HG02938 (cell line): ENCODE measurements around the gene INTS7.
A peak's percentile ranks its signal among the peaks of the same experiment; 100 is the strongest.
"Not testable (repeated sequence)": the region's sequence is repeated elsewhere in the genome, so short reads cannot be mapped to it uniquely, and the experiment has no call there.

Source experiments
- ATAC-seq: cut with Tn5 transposase; IDR thresholded peaks from one replicate; pipeline ENCODE4 v1.9.1; 2021; ENCODE audit warnings: mild to moderate bottlenecking, moderate library complexity; ENCODE audit not compliant: unreplicated experiment

INTS7 gene

GRCh38 chr1:212039622-212040021 is 4.3 kb upstream of the INTS7 start:
- ATAC-seq, result no peak

- ATAC-seq, result no peak
Observed at GRCh38 chr1:212037900-212038299, 2.5 kb upstream of the INTS7 start.

DNA sequence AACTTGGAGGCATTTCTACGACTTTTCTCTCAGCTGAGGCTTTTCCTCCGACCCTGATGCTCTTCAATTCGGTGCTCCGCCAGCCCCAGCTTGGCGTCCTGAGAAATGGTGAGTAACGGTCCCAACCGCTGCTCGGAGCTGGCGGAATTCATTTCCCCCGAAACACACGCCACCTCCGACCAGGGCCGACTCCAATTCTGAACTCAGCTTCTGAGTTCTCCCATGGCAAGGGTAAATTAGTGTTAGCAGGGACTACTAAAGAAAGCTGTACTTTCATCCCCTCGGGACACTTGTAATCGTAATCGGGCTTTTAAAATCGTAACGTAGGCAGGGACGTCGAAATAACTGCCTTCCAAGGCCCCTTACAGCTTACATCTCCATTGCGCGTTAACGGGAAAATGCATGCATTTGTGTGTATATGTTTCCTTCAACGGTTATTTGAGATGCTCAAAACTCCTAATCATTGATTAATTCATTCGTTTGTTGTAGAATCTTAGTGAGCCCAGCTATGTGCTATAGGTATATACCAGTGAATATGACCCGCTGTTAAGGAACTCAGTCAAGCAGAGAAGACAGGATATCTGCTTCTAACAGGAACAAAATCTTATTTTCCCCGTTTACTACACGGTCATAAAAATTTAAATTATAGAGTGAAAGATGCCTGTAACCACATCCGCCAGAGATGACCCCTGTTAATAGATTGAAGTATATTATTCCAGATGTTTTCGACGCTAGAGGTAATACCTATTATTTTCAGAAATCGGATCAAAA is 663 bp upstream of the INTS7 start:
- ATAC-seq, result peak; percentile 11

DNA sequence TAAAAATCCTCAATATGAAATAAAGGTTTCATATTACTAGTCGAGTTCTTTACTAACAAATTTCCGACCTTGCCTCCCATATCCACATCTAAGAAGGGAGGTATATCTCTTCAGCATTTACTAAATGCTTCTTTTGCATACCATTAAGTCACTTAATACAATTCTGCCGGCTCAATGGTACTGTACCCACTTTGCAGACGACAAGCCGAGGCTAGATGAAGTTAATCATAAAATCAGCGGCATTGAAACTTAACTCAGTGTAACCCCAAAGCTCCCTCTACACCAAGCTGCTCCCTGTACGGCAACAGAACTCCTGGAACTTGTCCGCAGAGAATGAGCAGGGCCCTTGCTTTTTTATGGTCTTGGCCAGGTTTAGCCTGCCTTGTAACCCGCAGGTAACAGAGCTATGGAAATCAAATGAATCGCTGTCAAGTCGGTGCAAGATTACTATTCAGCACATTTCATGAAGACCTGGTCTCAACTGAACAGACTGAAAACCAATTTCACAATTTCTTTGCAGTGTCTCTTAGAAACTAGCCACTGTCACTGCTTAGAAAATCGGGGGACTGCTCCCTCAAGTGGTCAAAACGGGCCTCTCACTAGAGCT is 738 bp downstream of the INTS7 start:
- ATAC-seq, result peak; percentile 2

- ATAC-seq, result no peak
Observed at GRCh38 chr1:212030936-212031528, 4.3 kb downstream of the INTS7 start.

DNA sequence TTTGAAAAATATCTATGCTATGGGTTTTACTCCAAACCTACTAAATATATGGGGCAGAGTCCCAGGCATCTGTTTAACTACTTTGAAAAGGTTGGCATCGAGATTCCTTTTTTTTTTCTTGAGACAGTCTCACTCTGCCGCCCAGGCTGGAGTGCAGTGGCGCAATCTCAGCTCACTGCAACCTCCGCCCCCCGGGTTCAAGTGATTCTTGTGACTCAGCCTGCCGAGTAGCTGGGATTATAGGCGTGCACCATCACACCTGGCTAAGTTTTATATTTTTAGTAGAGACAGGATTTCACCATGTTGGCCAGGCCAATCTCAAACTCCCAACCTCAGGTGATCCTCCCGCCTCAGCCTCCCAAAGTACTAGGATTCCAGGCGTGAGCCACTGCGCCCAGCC is 7.6 kb downstream of the INTS7 start:
- ATAC-seq, result not testable (repeated sequence)

- ATAC-seq, result no peak
Observed at GRCh38 chr1:212024469-212025149, 10.7 kb downstream of the INTS7 start.

- not testable (repeated sequence) for ATAC-seq
Observed at GRCh38 chr1:212022908-212023307, 12.4 kb downstream of the INTS7 start.

GRCh38 chr1:212021563-212021962 is 13.8 kb downstream of the INTS7 start:
- ATAC-seq, result no peak

DNA sequence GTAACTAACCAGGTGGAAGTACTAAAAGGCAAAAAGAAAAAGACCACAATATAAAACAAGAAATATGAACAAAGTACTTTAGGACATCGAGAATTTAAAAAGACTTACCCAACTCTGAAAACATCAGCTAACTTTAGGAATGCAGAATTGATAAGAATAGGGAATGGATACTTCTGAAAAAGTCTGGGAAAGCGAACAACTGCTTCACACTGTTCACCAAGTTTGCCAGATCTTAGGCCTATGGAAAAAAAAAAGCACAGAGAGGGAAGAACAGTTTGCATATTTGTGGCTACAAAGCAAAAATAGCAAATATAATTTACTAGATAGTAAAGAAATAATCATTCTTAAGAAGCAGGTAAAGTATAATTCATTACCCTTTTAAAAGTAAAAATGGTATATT is 14.4 kb downstream of the INTS7 start:
- no peak for ATAC-seq

- no peak for ATAC-seq
Observed at GRCh38 chr1:212013672-212014071, 21.7 kb downstream of the INTS7 start.

DNA sequence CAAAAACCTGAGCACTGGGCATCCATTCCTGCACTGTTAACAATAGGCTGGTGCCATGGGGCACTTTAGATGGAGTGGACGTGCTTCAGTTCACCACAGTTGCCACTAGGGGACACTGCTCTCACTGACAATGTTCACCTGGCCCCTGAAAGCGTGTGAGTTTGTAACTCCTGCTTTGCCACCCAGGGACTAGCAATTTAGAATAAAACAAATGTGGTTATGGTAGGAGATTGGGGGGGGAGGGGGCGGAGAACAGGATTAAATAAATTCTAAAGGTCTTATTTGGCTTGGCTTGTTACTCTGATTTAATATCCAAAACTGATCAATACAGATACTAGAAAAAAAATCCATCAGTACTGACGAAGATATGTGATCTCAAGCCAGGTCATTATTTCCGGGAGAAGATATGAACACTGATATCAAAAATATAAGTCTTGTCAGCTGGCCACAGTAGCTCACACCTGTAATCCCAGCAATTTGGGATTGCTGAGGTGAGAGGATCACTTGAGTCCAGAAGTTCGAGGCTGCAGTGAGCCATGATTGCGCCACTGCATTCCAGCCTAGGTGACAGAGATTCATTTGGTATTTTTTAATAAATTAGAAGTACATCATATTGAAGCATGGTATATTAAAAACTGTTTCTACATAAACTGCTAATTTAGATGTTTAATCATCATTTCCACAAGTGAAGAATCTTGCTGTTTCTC is 23.2 kb downstream of the INTS7 start:
- peak; percentile 85 for ATAC-seq

DNA sequence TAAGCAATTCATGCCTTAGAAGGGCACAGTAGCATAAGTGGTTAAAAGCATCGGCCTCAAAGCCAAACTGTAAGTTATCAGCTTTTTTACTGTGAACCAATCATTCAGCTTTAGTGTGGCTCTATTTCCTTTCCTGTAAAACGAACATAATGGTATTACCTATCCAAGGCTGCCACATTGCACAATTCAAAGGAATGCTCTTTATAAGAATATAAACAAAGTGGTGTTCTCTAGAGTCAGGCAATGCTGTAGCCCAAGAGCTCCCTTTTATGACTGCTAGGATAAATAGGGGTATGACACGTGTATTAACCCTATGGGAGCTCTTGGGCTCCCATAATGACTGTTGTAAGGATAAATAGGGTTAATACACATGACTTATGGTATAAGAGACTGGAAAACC is 25.4 kb downstream of the INTS7 start:
- ATAC-seq, result no peak

GRCh38 chr1:212009561-212009960 is 25.8 kb downstream of the INTS7 start:
- no peak for ATAC-seq

DNA sequence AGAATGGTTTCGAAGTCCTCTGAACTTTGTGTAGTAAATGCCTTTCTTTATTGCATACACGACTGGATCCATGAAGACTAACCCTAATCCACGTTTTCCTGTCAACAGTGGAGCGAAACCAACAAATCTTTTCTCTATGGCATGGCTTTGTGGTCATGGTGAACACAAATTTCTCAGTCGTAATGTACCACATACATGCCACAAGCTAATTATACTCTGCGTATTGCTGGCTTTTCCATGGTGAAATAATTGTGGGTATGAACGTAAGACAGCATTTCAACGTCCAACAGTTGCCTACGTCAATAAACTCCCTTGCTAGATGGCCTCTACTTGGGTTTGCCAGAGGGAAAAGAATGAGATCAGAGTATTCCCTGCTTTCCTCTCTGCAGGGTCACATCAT is 27.5 kb downstream of the INTS7 start:
- no peak for ATAC-seq

- no peak for ATAC-seq
Observed at GRCh38 chr1:212007178-212007577, 28.2 kb downstream of the INTS7 start.

- ATAC-seq, result no peak
Observed at GRCh38 chr1:212004895-212005608, 30.3 kb downstream of the INTS7 start.

DNA sequence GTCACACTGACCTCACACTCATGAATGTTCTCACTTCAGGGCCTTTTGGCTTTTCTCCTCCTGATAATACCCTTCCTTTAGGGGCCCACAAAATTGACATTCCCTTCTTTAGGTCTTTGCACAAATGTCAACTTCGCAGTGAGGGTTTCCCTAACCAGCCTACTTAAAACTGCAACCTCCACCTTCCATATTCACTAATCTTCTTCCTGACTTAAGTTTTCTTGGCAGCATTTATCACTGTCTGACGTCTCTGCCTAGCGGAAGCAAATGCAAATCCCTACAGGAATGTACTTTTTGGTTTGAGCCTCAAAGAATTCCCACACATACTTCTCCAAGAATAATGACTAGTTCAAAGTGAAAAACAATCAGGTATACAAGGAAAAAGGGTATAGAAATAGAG is 32.8 kb downstream of the INTS7 start:
- ATAC-seq, result no peak

GRCh38 chr1:211997426-211997825 is 37.9 kb downstream of the INTS7 start:
- not testable (repeated sequence) for ATAC-seq

- no peak for ATAC-seq
Observed at GRCh38 chr1:211991695-211992094, 43.7 kb downstream of the INTS7 start.
